Measurements from ENCODE around the gene ATP8A1. TPM values are rescaled to one million over a fixed set of nuclear protein-coding genes. Genes with fewer than 3 reads are reported as not detected.

The ATP8A1 gene
- total RNA-seq, 2 donors from 2014 or later, result 17.0 to 29.2 TPM

DNA sequence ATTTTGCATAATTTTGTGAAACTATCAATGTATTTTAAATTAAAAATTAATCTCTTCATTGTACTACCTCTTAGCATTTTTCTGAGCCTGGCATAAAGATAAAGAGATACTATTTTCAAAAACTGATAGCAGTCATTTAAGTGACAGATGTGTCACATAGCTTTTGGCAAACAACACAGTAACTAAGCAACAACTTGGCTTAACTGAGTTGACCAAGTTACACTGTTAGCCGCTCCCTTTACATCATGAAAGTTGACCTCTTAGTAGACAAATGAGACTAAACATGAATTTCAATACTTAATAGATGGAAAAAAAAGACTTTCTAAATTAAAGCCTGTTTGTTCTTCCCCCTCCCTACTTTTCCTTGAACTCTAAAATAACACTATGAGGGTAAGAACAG, 62.0 kb downstream of the ATP8A1 start:
- Mint-ChIP-seq H3K4me1 (no peaks in the 10 kb centered on the region), H3K9me3 (no peaks in the 10 kb centered on the region), H3K27ac (no peak overlapping the region), H3K4me3 (no peak overlapping the region), H3K36me3 (ENCODE audit: low read depth) (peaks cover 12% of the 10 kb centered on the region), H3K27me3 (no peaks in the 10 kb centered on the region)
- ATAC-seq (replicated peaks), result no peak

- H3K9me3 Mint-ChIP-seq, result no peaks in the 10 kb centered on the region
- H3K4me1 Mint-ChIP-seq, result no peaks in the 10 kb centered on the region
- no peak for ATAC-seq (replicated peaks)
- H3K27me3 Mint-ChIP-seq, result no peaks in the 10 kb centered on the region
- peaks cover 41% of the 10 kb centered on the region for H3K36me3 Mint-ChIP-seq (ENCODE audit: low read depth)
- H3K27ac Mint-ChIP-seq, result no peak overlapping the region
- no peak overlapping the region for H3K4me3 Mint-ChIP-seq
These were observed 68.0 kb downstream of the ATP8A1 start for GRCh38 chr4:42588909-42589308.

- Mint-ChIP-seq H3K4me1 (no peaks in the 10 kb centered on the region), H3K36me3 (ENCODE audit: low read depth) (peaks cover 50% of the 10 kb centered on the region), H3K9me3 (no peaks in the 10 kb centered on the region), H3K4me3 (no peak overlapping the region), H3K27ac (no peak overlapping the region), H3K27me3 (no peaks in the 10 kb centered on the region)
- no peak for ATAC-seq (replicated peaks)
These were observed 70.1 kb downstream of the ATP8A1 start for GRCh38 chr4:42586775-42587174.

DNA sequence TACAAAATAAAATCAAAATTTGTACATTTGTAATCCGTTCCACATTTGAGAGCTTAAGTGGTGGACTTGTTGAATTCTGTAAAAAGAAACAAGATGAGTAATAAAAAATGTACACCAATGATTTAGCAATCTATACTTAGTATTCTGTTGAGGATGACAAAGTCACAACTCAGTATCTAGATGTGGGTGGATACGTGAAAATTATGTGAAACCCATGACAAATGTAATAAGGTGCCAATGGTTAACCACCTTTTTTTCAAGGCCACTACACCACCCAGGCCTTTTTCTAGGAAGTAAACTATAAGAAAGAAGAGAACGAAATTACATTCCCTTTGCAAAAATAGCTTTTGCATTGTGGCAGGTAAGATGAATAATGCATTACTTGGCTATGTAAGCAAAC, 77.0 kb downstream of the ATP8A1 start:
- H3K9me3 Mint-ChIP-seq, result no peaks in the 10 kb centered on the region
- peaks cover 69% of the 10 kb centered on the region for H3K36me3 Mint-ChIP-seq (ENCODE audit: low read depth)
- peak; percentile 98 for ATAC-seq (replicated peaks)
- peaks cover 9% of the 10 kb centered on the region for H3K4me1 Mint-ChIP-seq
- no peaks in the 10 kb centered on the region for H3K27me3 Mint-ChIP-seq
- peak overlapping the region; percentile 47 for H3K4me3 Mint-ChIP-seq
- H3K27ac Mint-ChIP-seq, result peak overlapping the region; percentile 79

GRCh38 chr4:42578187-42578586, 78.7 kb downstream of the ATP8A1 start:
- Mint-ChIP-seq H3K27me3 (no peaks in the 10 kb centered on the region), H3K36me3 (ENCODE audit: low read depth) (peaks cover 63% of the 10 kb centered on the region), H3K4me1 (peaks cover 9% of the 10 kb centered on the region), H3K27ac (no peak overlapping the region), H3K4me3 (no peak overlapping the region), H3K9me3 (no peaks in the 10 kb centered on the region)
- no peak for ATAC-seq (replicated peaks)

DNA sequence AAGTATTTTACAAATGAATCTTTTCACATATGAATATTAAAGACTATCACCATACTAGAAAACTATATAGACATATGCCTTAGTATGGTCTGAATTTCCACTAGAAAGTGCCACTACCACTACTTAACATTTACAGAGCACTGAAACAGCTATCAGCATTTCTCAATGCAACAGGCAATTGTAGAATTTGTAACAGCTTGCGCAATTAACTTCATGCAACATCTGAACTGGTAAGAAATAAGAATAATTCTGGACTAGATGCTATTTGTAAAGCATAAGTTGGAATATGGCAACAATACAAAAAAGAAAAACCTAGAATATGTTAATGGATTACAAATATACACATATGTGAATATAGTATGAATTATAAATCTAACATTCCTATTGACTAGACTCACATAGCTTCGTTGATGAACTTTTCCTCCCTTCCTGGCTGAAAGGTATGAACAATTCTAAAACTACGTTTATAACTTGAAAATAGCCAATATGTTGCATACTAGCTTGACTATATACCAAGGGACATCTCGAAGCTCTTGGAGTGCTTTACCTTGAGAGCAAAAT, 82.0 kb downstream of the ATP8A1 start:
- H3K27me3 Mint-ChIP-seq, result no peaks in the 10 kb centered on the region
- H3K4me3 Mint-ChIP-seq, result no peak overlapping the region
- H3K27ac Mint-ChIP-seq, result no peak overlapping the region
- no peak for ATAC-seq (replicated peaks)
- peaks cover 4% of the 10 kb centered on the region for H3K4me1 Mint-ChIP-seq
- peaks cover 49% of the 10 kb centered on the region for H3K36me3 Mint-ChIP-seq (ENCODE audit: low read depth)
- no peaks in the 10 kb centered on the region for H3K9me3 Mint-ChIP-seq

GRCh38 chr4:42573249-42573648, 83.7 kb downstream of the ATP8A1 start:
- Mint-ChIP-seq H3K36me3 (ENCODE audit: low read depth) (peaks cover 42% of the 10 kb centered on the region), H3K27ac (no peak overlapping the region), H3K9me3 (no peaks in the 10 kb centered on the region), H3K4me1 (no peaks in the 10 kb centered on the region), H3K27me3 (no peaks in the 10 kb centered on the region), H3K4me3 (no peak overlapping the region)
- no peak for ATAC-seq (replicated peaks)

DNA sequence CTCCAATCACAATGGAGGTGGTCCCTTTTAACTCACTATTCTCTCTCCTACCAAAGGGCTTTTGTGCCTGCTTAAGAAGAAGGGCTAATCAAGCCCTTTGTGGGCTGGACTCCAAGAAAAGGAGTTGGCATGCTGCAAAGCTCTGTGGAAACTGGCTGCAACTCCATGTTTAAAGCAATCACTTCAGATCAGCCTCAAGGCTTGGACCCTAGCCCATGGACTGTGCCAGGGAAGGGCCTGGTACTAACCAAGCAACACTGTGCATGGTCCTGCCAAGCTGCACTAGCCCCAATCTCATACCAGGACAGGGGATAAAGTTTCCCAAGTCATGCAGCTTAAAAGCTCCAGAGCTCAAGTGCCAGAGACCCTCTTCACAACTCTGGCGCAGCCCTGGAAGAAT, 86.7 kb downstream of the ATP8A1 start:
- Mint-ChIP-seq H3K27me3 (no peaks in the 10 kb centered on the region), H3K27ac (no peak overlapping the region), H3K9me3 (no peaks in the 10 kb centered on the region), H3K36me3 (ENCODE audit: low read depth) (peaks cover 14% of the 10 kb centered on the region), H3K4me1 (no peaks in the 10 kb centered on the region), H3K4me3 (no peak overlapping the region)
- ATAC-seq (replicated peaks), result no peak

DNA sequence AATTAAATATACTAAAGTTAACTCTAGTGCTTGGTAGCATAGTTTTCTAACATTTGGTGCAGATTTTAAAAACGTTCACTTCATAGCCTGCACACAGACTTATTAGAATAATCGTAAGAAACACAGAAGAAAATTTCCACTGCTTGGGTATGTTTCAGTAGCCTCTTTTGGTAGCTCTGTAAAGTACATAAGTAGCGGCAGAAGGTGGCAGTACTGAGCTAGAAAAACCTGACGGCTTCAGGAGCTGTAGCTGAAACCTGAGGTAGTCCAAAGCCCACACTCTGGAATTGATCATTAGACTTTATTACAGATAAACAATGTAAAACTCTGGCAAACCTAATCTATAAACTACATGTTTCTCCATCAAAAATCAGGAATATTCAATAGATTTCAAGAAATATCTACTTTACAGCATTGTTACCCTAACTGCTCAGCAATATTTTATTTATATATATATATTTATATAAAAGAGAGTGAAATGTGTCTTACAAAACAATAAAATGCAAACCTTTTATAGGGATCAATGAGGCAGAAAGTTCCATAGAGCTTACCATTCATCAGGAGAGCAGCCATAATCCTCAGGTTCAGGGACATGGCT, 88.2 kb downstream of the ATP8A1 start:
- no peaks in the 10 kb centered on the region for H3K9me3 Mint-ChIP-seq
- no peak overlapping the region for H3K4me3 Mint-ChIP-seq
- H3K36me3 Mint-ChIP-seq (ENCODE audit: low read depth), result peaks cover 14% of the 10 kb centered on the region
- H3K27me3 Mint-ChIP-seq, result no peaks in the 10 kb centered on the region
- no peaks in the 10 kb centered on the region for H3K4me1 Mint-ChIP-seq
- ATAC-seq (replicated peaks), result peak; percentile 89
- H3K27ac Mint-ChIP-seq, result no peak overlapping the region

DNA sequence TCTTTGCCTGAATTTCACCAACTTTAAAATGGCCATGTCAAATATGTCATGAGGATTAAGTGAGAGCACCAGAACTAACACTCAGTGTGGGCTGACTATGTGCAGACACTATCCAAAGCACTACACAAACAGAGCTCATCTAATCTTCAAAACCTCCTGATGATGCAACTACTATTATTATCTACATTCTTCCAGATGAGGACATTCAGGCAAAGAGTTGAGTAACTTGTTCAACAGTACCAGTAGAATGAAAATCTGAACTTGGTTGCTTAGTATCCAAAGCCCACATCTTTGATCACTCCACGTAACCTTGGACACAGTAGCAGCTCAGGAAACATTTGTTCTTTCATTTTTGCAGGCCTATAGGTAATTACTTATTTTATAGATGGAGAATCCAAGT, 90.1 kb downstream of the ATP8A1 start:
- H3K4me1 Mint-ChIP-seq, result no peaks in the 10 kb centered on the region
- no peaks in the 10 kb centered on the region for H3K9me3 Mint-ChIP-seq
- H3K36me3 Mint-ChIP-seq (ENCODE audit: low read depth), result peaks cover 21% of the 10 kb centered on the region
- H3K27me3 Mint-ChIP-seq, result no peaks in the 10 kb centered on the region
- no peak overlapping the region for H3K4me3 Mint-ChIP-seq
- H3K27ac Mint-ChIP-seq, result no peak overlapping the region
- ATAC-seq (replicated peaks), result no peak

GRCh38 chr4:42562016-42562415, 94.9 kb downstream of the ATP8A1 start:
- H3K4me1 Mint-ChIP-seq, result no peaks in the 10 kb centered on the region
- H3K9me3 Mint-ChIP-seq, result no peaks in the 10 kb centered on the region
- no peaks in the 10 kb centered on the region for H3K27me3 Mint-ChIP-seq
- ATAC-seq (replicated peaks), result no peak
- peaks cover 18% of the 10 kb centered on the region for H3K36me3 Mint-ChIP-seq (ENCODE audit: low read depth)
- no peak overlapping the region for H3K27ac Mint-ChIP-seq
- H3K4me3 Mint-ChIP-seq, result no peak overlapping the region

DNA sequence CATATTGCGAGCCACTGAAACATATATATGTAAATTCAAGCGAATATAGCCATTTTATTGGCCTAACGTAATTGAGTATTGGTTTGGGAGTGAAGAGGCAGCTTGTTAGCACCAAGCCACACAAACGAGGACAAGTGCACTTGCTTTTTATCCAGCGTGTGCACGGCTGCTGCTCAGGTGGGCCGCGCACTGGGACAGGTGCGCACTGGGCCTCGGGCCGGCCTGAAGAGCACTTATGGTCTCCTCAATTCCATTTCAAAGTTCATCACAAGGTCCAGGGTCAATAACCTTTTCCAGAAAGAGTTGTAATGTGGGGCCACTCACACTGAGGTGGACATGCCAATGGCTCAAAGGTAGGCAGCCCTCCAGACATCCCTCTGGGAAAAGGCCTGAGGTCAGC, 95.9 kb downstream of the ATP8A1 start:
- H3K9me3 Mint-ChIP-seq, result no peaks in the 10 kb centered on the region
- H3K27ac Mint-ChIP-seq, result no peak overlapping the region
- no peaks in the 10 kb centered on the region for H3K27me3 Mint-ChIP-seq
- no peak overlapping the region for H3K4me3 Mint-ChIP-seq
- peaks cover 24% of the 10 kb centered on the region for H3K36me3 Mint-ChIP-seq (ENCODE audit: low read depth)
- ATAC-seq (replicated peaks), result no peak
- H3K4me1 Mint-ChIP-seq, result no peaks in the 10 kb centered on the region

- no peaks in the 10 kb centered on the region for H3K9me3 Mint-ChIP-seq
These were observed 96.4 kb downstream of the ATP8A1 start for GRCh38 chr4:42560467-42560861.

GRCh38 chr4:42558156-42558555, 98.7 kb downstream of the ATP8A1 start:
- Mint-ChIP-seq H3K36me3 (ENCODE audit: low read depth) (peaks cover 37% of the 10 kb centered on the region), H3K4me3 (no peak overlapping the region), H3K27me3 (no peaks in the 10 kb centered on the region), H3K4me1 (no peaks in the 10 kb centered on the region), H3K9me3 (no peaks in the 10 kb centered on the region), H3K27ac (no peak overlapping the region)
- no peak for ATAC-seq (replicated peaks)

More at GRCh38 chr4:42560467-42560861, 96.4 kb downstream of the ATP8A1 start:
- ATAC-seq (replicated peaks), result no peak
- Mint-ChIP-seq H3K27ac (no peak overlapping the region), H3K27me3 (no peaks in the 10 kb centered on the region), H3K4me3 (no peak overlapping the region), H3K36me3 (ENCODE audit: low read depth) (peaks cover 24% of the 10 kb centered on the region), H3K4me1 (no peaks in the 10 kb centered on the region)

DNA sequence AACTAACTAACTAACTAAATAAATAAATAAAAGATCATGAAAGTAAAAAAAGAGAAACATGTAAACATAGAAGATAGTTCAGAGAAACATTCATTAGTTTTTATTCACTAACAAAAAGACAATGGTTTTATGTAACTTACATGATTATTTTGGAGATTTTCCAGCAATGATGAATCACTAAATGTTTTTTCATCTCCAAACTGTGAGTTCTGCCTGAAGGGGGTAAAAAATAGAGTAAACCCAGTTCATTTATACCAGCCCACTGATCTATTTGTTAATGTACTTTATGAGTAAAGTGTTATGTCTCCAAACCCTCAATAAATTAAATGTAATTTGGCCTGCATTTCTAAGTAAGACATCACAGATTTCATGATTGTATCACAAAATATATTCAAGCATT, 101.1 kb downstream of the ATP8A1 start:
- Mint-ChIP-seq H3K9me3 (no peaks in the 10 kb centered on the region), H3K4me1 (no peaks in the 10 kb centered on the region), H3K36me3 (ENCODE audit: low read depth) (peaks cover 23% of the 10 kb centered on the region), H3K27me3 (no peaks in the 10 kb centered on the region), H3K27ac (no peak overlapping the region), H3K4me3 (no peak overlapping the region)
- no peak for ATAC-seq (replicated peaks)

GRCh38 chr4:42554072-42554471, 102.8 kb downstream of the ATP8A1 start:
- H3K4me3 Mint-ChIP-seq, result no peak overlapping the region
- H3K4me1 Mint-ChIP-seq, result no peaks in the 10 kb centered on the region
- H3K36me3 Mint-ChIP-seq (ENCODE audit: low read depth), result peaks cover 38% of the 10 kb centered on the region
- H3K27ac Mint-ChIP-seq, result peak overlapping the region; percentile 7
- H3K27me3 Mint-ChIP-seq, result no peaks in the 10 kb centered on the region
- ATAC-seq (replicated peaks), result no peak
- H3K9me3 Mint-ChIP-seq, result no peaks in the 10 kb centered on the region
